SJSA1 (cell line): Measurements from ENCODE around the gene PTPRN. TPM values are rescaled to one million over a fixed set of nuclear protein-coding genes. Genes with fewer than 3 reads are reported as not detected.
"Not testable (repeated sequence)": the region's sequence is repeated elsewhere in the genome, so short reads cannot be mapped to it uniquely, and the experiment has no call there.

Experiments
- DNase-seq, 2 experiments: peaks; one replicate each; pipeline ENCODE4 v3.0.0-alpha.2; 2015 to 2020; ENCODE audit warnings: low spot score in 2 of 2, low read depth in 1 of 2
- H3K27ac ChIP-seq: fragments of 250-450 bp; sonication (Bioruptor Pico); 2 replicates; pipeline ENCODE4 v1.5.1; 2020; ENCODE audit warnings: mild to moderate bottlenecking, moderate library complexity
- H3K27me3 ChIP-seq: fragments of 250-450 bp; sonication (Bioruptor Pico); replicated peaks from 2 replicates; pipeline ENCODE4 v1.5.1; 2020; ENCODE audit warnings: mild to moderate bottlenecking, moderate library complexity
- H3K36me3 ChIP-seq: fragments of 250-450 bp; sonication (Bioruptor Pico); 2 replicates; pipeline ENCODE4 v1.5.1; 2020; ENCODE audit warnings: mild to moderate bottlenecking
- H3K4me1 ChIP-seq: fragments of 250-450 bp; sonication (Bioruptor Pico); replicated peaks from 2 replicates; pipeline ENCODE4 v1.6.1; 2021; ENCODE audit warnings: mild to moderate bottlenecking
- H3K4me3 ChIP-seq: fragments of 250-450 bp; sonication (Bioruptor Pico); 2 replicates; pipeline ENCODE4 v1.5.1; 2020; ENCODE audit warnings: mild to moderate bottlenecking
- H3K9me3 ChIP-seq: fragments of 250-450 bp; sonication (Bioruptor Pico); replicated peaks from 2 replicates; pipeline ENCODE4 v1.5.1; 2020; ENCODE audit warnings: mild to moderate bottlenecking
- total RNA-seq: library from RNA; depleted of rRNA; stranded (reverse); fragments of >200 nt; shearing (Covaris generic); gene quantifications from 2 replicates; pipeline ENCODE4 v1.2.3, GENCODE V29; 2014

The PTPRN gene
- total RNA-seq, 1 experiment from 2014 or later = 4.2 TPM

DNA sequence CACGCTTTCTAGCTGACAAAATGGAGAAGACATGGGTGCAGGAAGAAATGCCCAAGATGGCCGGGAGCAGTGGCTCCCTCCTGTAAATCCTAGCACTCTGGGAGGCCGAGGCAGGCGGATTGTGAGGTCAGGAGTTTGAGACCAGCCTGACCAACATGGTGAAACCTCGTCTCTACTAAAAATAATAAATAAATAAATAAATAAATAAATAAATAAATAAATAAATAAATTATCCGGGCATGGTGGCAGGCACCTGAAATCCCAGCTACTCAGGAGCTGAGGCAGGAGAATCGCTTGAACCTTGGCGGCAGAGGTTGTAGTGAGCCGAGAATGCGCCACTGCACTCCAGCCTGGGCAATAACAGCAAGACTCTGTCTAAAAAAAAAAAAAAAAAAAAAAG lies 50.3 kb downstream of the PTPRN start:
- peaks cover 41% of the 10 kb centered on the region for H3K27me3 ChIP-seq
- DNase-seq, H3K9me3 ChIP-seq, H3K4me1 ChIP-seq, H3K4me3 ChIP-seq, H3K27ac ChIP-seq, H3K36me3 ChIP-seq: not testable (repeated sequence)

DNA sequence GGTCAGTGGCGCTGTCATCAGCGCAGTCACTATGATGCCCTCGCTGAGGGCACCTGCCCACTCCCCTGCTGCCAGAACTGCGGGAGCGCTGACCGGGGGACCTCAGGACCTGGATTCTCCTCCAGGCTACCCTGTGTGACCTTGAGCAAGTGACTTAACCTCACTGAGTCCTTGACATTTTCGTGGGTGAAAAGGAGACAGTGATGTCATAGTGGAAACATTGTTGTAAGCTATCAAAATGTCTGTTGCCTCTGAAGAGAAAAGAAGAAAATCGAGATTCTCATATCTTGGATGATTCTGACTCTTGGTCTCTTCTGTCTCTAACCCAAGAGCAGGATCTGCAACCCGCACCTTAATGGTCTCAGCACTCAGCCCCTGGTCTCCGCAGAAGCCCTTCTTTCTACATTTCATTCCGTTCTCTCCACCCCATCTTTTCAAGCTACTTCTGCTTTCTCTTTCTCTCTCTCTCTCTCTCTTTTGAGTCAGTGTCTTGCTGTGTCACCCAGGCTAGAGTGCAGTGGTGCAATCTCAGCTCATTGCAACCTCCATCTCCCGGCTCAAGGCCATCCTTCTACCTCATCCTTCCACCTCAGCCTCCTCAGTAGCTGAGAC lies 54.5 kb downstream of the PTPRN start:
- Histone ChIP-seq H3K27me3 (peaks cover 49% of the 10 kb centered on the region), H3K4me1 (peaks cover 21% of the 10 kb centered on the region), H3K36me3 (no peaks in the 10 kb centered on the region), H3K27ac (no peak overlapping the region), H3K4me3 (peak overlapping the region; percentile 19), H3K9me3 (peaks cover 4% of the 10 kb centered on the region)
- DNase-seq = no peak

GRCh38 chr2:219253753-219254589 lies 55.2 kb downstream of the PTPRN start, which contains the start of gene TUBA4A:
Gene TUBA4A, minus strand, starts transcription at chr2:219253918. Its CDS starts 60 bp downstream, at chr2:219253858.
- Histone ChIP-seq H3K4me3 (peak within 1 kb of the TSS; percentile 19), H3K27me3 (peaks cover 47% of the 10 kb centered on the region), H3K27ac (no peak within 1 kb of the TSS), H3K36me3 (no peaks in the 10 kb centered on the region), H3K9me3 (peaks cover 4% of the 10 kb centered on the region), H3K4me1 (peaks cover 28% of the 10 kb centered on the region)
- DNase-seq = peak in 1 of 2 experiments; percentile 55

GRCh38 chr2:219252900-219253752 lies 56.1 kb downstream of the PTPRN start, which contains the start of gene TUBA4B:
Gene TUBA4B, plus strand, starts transcription at chr2:219253243. Its CDS starts 165 bp downstream, at chr2:219253408.
- Histone ChIP-seq H3K36me3 (peaks cover 3% of the 10 kb centered on the region), H3K27ac (no peak within 1 kb of the TSS), H3K27me3 (peaks cover 47% of the 10 kb centered on the region), H3K9me3 (peaks cover 4% of the 10 kb centered on the region), H3K4me1 (peaks cover 31% of the 10 kb centered on the region), H3K4me3 (peak within 1 kb of the TSS; percentile 19)
- no peak for DNase-seq

DNA sequence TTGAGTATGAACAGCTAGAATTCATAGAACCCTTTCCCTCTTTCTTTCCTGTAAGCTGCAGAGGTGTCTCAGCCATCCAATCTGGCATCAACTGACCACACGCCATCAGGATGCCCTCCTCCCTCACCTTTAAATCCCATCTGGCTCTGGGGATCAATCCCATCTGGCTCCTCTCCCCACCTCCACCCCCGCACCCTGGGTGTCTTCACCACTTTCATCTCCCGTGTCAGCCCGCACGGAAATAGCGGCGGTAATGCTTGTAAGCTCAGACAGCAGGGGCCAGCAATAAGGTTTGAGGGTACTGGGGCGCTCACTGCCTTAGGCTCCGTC lies 56.7 kb downstream of the PTPRN start:
- Histone ChIP-seq H3K27me3 (peaks cover 47% of the 10 kb centered on the region), H3K4me3 (no peak overlapping the region), H3K36me3 (peaks cover 9% of the 10 kb centered on the region), H3K9me3 (peaks cover 4% of the 10 kb centered on the region), H3K4me1 (peaks cover 31% of the 10 kb centered on the region), H3K27ac (no peak overlapping the region)
- DNase-seq = no peak

GRCh38 chr2:219252084-219252483 lies 57.1 kb downstream of the PTPRN start:
- no peak for DNase-seq

DNA sequence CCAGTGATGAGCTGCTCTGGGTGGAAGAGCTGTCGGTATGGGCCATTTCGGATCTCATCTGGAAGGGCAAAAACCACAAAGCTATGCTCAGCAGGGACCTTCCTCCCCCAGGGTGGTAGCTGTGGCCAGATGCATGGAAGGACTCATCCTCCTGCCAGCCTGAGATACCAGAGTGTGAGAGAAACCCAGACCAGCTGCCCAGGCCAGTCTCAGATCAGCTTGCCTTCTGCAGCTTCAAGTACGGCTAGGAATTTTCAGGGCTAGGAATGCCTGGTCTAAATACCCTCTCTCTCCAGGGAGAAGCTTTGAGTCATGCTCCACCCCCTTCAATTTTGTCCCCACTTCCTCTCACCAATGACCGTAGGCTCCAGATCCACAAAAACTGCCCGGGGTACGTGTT lies 57.5 kb downstream of the PTPRN start:
- Histone ChIP-seq H3K4me1 (peaks cover 32% of the 10 kb centered on the region), H3K4me3 (no peak overlapping the region), H3K36me3 (peaks cover 18% of the 10 kb centered on the region), H3K27me3 (peaks cover 46% of the 10 kb centered on the region), H3K9me3 (peaks cover 4% of the 10 kb centered on the region), H3K27ac (no peak overlapping the region)
- no peak for DNase-seq

More at GRCh38 chr2:219252084-219252483, 57.1 kb downstream of the PTPRN start:
- Histone ChIP-seq H3K27me3 (peaks cover 47% of the 10 kb centered on the region), H3K4me1 (peaks cover 31% of the 10 kb centered on the region), H3K27ac (no peak overlapping the region), H3K4me3 (no peak overlapping the region), H3K36me3 (peaks cover 14% of the 10 kb centered on the region), H3K9me3 (peaks cover 4% of the 10 kb centered on the region)

- Histone ChIP-seq H3K4me3 (no peak overlapping the region), H3K36me3 (peaks cover 24% of the 10 kb centered on the region), H3K9me3 (peaks cover 4% of the 10 kb centered on the region), H3K27ac (no peak overlapping the region), H3K27me3 (peaks cover 33% of the 10 kb centered on the region), H3K4me1 (peaks cover 39% of the 10 kb centered on the region)
- no peak for DNase-seq
Observed at GRCh38 chr2:219250049-219250781, 59.0 kb downstream of the PTPRN start.

DNA sequence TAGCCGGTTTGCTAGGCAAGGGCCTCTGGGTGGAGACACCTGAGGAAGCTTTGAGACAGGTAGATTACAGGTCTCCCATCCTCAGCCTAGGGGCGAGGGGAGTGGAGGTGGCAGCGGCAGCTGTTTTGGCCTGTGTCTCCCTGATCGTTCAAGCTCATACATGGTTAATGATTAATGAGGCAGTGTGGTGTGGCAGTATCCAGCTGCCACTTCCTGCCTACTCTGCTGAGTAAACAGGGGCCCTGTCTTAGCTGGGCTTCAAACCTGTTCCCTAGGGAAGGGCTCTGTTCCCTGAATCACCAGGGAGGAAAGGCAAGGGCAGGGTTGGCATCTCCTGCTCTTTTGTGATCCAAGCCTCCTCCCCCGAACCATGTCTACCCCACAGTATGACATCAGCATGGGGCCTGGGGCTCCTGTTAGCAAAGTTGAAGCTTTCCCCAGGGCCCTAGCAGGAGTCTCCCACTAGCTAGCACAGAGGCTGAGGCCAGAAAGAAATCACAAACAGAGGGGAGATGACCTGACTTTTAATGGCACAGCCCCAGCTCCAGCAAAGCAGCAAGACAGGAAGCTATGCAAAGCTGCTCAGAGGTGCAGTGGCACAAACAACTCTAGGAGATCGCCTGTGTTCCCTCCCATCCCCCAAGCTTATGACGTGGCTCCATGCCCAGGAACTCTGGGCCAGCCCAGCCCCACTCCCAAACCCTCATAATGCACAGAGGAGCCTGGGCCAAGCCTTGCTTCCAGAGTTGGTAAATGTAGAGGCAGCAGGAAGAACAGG lies 59.8 kb downstream of the PTPRN start:
- DNase-seq = peak in 1 of 2 experiments; percentile 52
- H3K27ac ChIP-seq = no peak overlapping the region; the same call in 1 of the 2 replicates
- H3K9me3 ChIP-seq = peaks cover 4% of the 10 kb centered on the region
- H3K4me3 ChIP-seq = no peak overlapping the region
- H3K4me1 ChIP-seq = peaks cover 44% of the 10 kb centered on the region
- H3K27me3 ChIP-seq = peaks cover 25% of the 10 kb centered on the region
- peaks cover 24% of the 10 kb centered on the region for H3K36me3 ChIP-seq

DNA sequence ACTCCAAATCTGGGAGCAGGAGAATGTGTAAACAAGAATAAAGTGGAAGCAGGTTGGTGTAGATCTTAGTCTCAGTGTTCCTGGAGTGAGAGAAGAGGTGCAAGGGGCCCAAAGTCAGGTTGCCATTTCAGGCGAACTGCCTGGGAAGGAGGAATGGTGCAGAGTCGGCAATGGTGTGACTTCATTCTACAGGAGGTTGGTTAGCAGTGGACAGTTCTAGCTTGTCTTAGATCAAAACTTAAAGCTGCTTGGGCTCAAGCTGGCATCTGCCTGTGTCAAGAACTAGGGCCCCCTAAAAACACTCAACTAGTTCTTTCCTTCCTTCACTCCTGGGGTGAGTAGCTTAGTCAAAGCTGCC lies 60.4 kb downstream of the PTPRN start:
- Histone ChIP-seq H3K4me1 (peaks cover 39% of the 10 kb centered on the region), H3K9me3 (no peaks in the 10 kb centered on the region; the same call in 1 of the 2 replicates), H3K27ac (no peak overlapping the region), H3K27me3 (peaks cover 19% of the 10 kb centered on the region), H3K4me3 (no peak overlapping the region), H3K36me3 (peaks cover 24% of the 10 kb centered on the region)
- no peak for DNase-seq

DNA sequence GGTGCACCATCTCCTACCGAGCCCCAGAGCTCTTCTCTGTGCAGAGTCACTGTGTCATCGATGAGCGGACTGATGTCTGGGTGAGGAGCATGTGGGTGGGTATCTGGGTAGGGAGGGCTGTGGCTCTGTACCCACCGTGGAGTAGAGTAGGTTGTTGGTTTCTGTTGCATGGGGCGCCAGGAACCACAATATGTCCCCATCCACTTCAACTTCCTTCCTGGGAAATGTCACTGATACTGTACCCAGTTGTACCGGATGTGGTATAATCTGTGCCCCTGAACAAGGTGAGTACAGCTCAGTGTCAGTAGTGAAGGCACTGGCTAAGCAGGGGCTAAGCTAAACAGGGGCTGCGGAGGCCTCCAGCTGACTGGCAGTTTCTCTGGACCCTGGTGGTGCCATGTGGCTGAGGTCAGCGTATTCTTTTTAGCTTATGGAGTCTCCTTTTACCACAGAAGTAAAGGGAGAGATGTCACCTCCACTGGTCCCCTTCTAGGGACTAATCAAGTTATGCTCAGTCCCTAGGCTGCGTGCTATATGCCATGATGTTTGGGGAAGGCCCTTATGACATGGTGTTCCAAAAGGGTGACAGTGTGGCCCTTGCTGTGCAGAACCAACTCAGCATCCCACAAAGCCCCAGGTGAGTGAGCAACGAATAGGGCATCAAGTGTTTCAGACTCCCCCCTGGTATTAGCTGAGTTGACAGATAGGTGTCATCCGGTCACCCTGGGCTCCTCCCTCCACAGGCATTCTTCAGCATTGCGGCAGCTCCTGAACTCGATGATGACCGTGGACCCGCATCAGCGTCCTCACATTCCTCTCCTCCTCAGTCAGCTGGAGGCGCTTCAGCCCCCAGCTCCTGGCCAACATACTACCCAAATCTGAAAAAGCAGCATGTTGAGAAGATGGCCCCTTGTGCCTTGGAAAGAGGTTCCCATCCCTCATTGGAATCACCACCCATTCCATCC lies 61.2 kb downstream of the PTPRN start:
- no peak for DNase-seq
- Histone ChIP-seq H3K4me3 (no peak overlapping the region), H3K36me3 (peaks cover 24% of the 10 kb centered on the region), H3K9me3 (no peaks in the 10 kb centered on the region), H3K27ac (no peak overlapping the region), H3K27me3 (peaks cover 11% of the 10 kb centered on the region), H3K4me1 (peaks cover 31% of the 10 kb centered on the region)

GRCh38 chr2:219246559-219246958 lies 62.6 kb downstream of the PTPRN start:
- no peak for DNase-seq
- Histone ChIP-seq H3K27ac (no peak overlapping the region), H3K4me3 (no peak overlapping the region), H3K4me1 (peaks cover 31% of the 10 kb centered on the region), H3K36me3 (peaks cover 24% of the 10 kb centered on the region), H3K9me3 (no peaks in the 10 kb centered on the region), H3K27me3 (no peaks in the 10 kb centered on the region)
